ENCODE data around the gene VWA5A.

The VWA5A gene, protein sequence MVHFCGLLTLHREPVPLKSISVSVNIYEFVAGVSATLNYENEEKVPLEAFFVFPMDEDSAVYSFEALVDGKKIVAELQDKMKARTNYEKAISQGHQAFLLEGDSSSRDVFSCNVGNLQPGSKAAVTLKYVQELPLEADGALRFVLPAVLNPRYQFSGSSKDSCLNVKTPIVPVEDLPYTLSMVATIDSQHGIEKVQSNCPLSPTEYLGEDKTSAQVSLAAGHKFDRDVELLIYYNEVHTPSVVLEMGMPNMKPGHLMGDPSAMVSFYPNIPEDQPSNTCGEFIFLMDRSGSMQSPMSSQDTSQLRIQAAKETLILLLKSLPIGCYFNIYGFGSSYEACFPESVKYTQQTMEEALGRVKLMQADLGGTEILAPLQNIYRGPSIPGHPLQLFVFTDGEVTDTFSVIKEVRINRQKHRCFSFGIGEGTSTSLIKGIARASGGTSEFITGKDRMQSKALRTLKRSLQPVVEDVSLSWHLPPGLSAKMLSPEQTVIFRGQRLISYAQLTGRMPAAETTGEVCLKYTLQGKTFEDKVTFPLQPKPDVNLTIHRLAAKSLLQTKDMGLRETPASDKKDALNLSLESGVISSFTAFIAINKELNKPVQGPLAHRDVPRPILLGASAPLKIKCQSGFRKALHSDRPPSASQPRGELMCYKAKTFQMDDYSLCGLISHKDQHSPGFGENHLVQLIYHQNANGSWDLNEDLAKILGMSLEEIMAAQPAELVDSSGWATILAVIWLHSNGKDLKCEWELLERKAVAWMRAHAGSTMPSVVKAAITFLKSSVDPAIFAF

GRCh38 chr11:124114942-124115781 lies at the start of gene VWA5A:
Gene VWA5A (plus strand): TSS chr11:124115450. CDS start chr11:124117512, 2,062 bp downstream.
- TF ChIP-seq POLR2A (IDR thresholded peaks at IDR 0.05; ENCODE audit: low read length) (peak; percentile 96), GATA1 (IDR thresholded peaks at IDR 0.05; ENCODE audit: low read depth, low read length) (no peak)

DNA sequence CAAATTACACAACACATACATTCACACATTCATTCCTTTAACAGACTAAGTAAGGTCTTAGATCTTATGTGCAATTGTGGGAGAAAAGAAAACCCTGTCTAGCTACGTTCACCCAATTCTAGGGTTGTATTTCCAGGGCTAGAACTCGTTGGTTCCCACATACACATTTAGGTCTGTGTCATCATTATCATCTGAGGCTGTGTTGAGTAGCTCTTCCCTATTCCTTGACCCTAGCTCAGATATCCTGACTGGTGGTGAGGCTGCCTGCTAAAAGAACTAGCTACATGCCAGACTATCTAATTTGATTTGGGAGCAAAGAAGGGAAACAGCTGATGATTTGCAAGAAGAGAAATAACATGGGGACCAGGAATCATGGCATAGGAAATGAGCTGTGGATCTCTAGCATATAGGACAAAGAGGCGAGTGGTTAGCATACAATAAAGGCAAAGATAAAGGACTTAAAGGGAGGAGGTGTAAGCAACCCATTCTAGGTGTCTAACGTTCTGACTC lies 46.6 kb upstream of the VWA5A start:
- TF ChIP-seq GATA1 (IDR thresholded peaks at IDR 0.05; ENCODE audit: low read depth, low read length) (no peak), POLR2A (IDR thresholded peaks at IDR 0.05; ENCODE audit: low read length) (no peak)
- DNase-seq = no peak

More at GRCh38 chr11:124114942-124115781, at the start of gene VWA5A:
- DNase-seq = peak; percentile 83 to 89

- peak; percentile 93 to 94 for DNase-seq
- TF ChIP-seq POLR2A (IDR thresholded peaks at IDR 0.05; ENCODE audit: low read length) = peak; percentile 57
- no peak for TF ChIP-seq GATA1 (IDR thresholded peaks at IDR 0.05; ENCODE audit: low read depth, low read length)
Observed at GRCh38 chr11:124069429-124070401, 45.5 kb upstream of the VWA5A start.

DNA sequence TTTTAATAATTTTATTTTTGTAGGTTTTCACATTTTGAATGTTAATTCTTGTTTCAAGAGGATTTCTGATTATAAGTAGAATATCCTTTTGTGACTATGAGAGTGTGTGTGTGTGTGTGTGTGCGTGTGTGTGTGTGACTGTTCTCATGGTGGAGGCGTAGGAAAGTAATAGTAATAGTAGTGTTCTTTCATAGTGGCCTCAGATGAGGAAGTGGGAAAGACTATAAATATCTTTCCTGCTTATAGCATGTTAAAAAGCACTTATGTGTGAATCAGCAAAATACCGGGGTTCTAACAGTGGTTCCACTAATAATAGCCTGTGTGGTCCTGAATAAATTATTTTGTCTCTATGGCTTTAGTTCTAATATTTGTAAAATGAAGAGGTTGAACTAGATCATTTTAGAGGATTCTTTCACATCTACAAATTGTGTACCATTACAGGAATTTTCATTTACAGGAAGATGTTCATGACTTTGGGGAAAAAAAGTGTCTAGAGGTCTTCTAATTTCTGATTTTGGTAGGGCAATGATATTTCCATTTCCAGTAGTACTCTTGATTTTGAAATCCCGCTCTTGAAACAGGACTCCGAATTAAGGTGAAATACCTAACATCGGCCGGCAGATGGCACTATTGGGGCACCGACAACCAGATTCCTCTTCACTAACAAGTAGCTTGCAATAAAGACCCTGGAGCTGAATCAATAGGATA lies 44.2 kb upstream of the VWA5A start:
- peak; percentile 90 to 95 for DNase-seq
- TF ChIP-seq GATA1 (IDR thresholded peaks at IDR 0.05; ENCODE audit: low read depth, low read length) = no peak
- TF ChIP-seq POLR2A (IDR thresholded peaks at IDR 0.05; ENCODE audit: low read length) = no peak

- DNase-seq = no peak
- TF ChIP-seq POLR2A (IDR thresholded peaks at IDR 0.05; ENCODE audit: low read length) = no peak
- no peak for TF ChIP-seq GATA1 (IDR thresholded peaks at IDR 0.05; ENCODE audit: low read depth, low read length)
Observed at GRCh38 chr11:124071623-124071948, 43.7 kb upstream of the VWA5A start.

DNA sequence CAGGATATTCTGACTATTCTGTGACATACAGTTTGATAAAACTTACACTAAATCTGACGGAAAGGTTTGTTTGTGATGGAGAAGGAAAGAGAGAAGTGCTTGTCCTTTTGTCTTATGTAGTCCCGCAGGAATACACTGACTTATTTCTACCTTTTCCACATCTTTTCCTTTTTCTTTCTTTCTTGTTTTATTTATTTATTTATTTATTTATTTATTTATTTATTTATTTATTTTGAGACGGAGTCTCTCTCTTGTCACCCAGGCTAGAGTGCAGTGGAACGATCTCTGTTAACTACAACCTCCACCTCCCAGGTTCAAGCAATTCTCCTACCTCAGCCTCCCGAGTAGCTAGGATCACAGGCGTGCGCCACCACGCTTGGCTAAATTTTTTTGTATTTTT lies 43.1 kb upstream of the VWA5A start:
- no peak for TF ChIP-seq GATA1 (IDR thresholded peaks at IDR 0.05; ENCODE audit: low read depth, low read length)
- TF ChIP-seq POLR2A (IDR thresholded peaks at IDR 0.05; ENCODE audit: low read length) = no peak
- no peak for DNase-seq

- peak in 1 of 2 experiments; percentile 36 for DNase-seq
- TF ChIP-seq POLR2A (IDR thresholded peaks at IDR 0.05; ENCODE audit: low read length) = no peak
- no peak for TF ChIP-seq GATA1 (IDR thresholded peaks at IDR 0.05; ENCODE audit: low read depth, low read length)
Observed at GRCh38 chr11:124074554-124074953, 40.7 kb upstream of the VWA5A start.

DNA sequence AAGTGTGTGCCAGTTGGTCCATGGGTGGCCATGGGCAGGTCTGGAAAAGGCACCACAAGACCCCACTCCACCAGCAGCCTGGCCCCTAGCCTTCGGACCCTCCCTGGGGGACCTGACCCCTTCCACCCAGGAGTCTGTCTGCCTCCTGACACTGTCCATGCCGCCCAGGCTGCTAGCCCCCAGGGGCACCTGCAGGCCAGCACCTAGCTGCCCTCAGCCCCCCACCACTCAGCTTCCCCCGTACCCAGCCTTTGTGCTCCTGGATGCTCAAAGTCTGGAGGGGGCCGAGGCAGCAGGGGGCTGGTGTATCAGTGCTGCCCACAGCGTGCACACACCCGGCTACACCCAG lies 39.8 kb upstream of the VWA5A start:
- no peak for TF ChIP-seq POLR2A (IDR thresholded peaks at IDR 0.05; ENCODE audit: low read length)
- no peak for TF ChIP-seq GATA1 (IDR thresholded peaks at IDR 0.05; ENCODE audit: low read depth, low read length)
- no peak for DNase-seq

DNA sequence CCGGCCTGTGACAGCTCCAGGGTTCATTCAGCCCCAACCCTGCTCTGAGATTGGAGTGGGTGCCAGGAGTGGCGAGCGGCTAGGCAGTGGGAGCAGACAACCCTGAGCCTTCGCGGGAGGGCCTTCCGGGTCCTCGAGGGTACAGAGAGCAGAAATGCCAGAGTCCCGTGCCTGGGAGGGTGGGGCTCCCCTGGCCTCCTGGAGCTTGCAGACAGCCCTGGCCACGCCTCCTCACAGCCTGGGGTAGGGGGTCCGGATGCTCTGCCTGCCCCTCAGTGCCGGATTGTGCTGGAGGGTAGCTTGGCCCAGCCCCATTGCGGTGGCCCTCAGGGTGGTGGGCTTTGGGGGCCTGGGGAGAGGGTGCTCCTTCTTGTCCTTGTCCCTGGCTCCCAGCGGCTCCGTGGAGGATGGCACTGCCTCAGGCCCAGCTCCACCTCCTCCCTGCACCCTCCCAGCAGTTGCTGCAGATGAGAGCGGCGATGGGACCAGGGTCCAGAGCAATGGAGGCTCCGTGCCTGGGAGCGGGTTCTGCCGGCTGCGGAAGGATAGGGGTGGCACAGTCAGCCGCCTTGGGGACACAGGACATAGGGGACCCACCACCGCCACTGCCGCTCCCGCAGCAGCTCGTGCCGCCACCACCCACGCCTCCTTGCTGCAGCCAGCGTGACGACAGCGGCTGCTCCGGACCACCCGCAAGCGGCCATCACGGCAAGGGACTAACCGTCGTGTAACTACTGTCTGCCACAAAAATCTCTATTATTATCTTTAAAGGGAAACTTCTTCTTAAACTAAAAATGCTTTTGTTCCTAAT lies 39.2 kb upstream of the VWA5A start:
- DNase-seq = peak; percentile 86 to 91

DNA sequence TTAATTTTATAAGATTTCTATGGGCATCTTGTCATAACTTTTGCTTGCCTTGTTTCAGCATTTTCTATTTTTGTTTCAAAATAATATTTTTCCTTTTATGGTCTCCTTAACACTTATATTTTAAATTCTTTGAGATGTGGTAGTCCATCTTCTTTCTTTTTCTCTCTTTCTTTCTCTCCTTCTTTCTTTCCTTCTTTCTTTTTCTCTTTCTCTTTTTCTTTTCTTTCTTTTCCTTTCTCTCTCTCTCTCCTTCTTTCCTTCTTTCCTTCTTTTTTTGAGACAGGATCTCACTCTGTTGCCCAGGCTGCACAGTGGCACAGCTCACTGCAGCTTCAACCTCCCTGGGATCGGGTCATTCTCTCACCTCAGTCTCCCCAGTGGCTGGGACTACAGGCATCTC lies 38.0 kb upstream of the VWA5A start:
- peak in 1 of 2 experiments; percentile 56 for DNase-seq
- TF ChIP-seq GATA1 (IDR thresholded peaks at IDR 0.05; ENCODE audit: low read depth, low read length) (no peak), POLR2A (IDR thresholded peaks at IDR 0.05; ENCODE audit: low read length) (no peak)

More for the DNA sequence above, 39.2 kb upstream of the VWA5A start:
- TF ChIP-seq POLR2A (IDR thresholded peaks at IDR 0.05; ENCODE audit: low read length) (peak; percentile 95), GATA1 (IDR thresholded peaks at IDR 0.05; ENCODE audit: low read depth, low read length) (no peak)

- peak; percentile 37 to 54 for DNase-seq
- TF ChIP-seq POLR2A (IDR thresholded peaks at IDR 0.05; ENCODE audit: low read length) (no peak), GATA1 (IDR thresholded peaks at IDR 0.05; ENCODE audit: low read depth, low read length) (no peak)
Observed at GRCh38 chr11:124078591-124078990, 36.7 kb upstream of the VWA5A start.
